Vagina (tissue), 2 donors: ENCODE results near the gene ZRANB1.

Experiments used
- POLR2A ChIP-seq, 2 donors: fragments of 450-650 bp; IDR thresholded peaks; one replicate each; pipeline ENCODE4 v1.6.1; 2017; ENCODE audit warnings: antibody characterized with exemption in 2 of 2, mild to moderate bottlenecking in 2 of 2, moderate library complexity in 2 of 2
- POLR2AphosphoS5 ChIP-seq, 2 donors: sonication (generic); formaldehyde crosslinking; IDR thresholded peaks; one replicate each; pipeline ENCODE4 v1.9.0; 2017; ENCODE audit warnings: antibody characterized with exemption in 2 of 2, mild to moderate bottlenecking in 2 of 2, low read depth in 1 of 2; ENCODE audit not compliant: insufficient read depth in 1 of 2
- TF ChIP-seq, protein P1 (sequence below), 3 experiments: fragments of 450-650 bp in 2 of 3; fragments of 200-600 bp in 1 of 3; sonication (generic) in 1 of 3; IDR thresholded peaks; one replicate each; pipeline ENCODE4 v1.5.1; 2017 to 2019; ENCODE audit warnings: antibody characterized with exemption in 3 of 3, mild to moderate bottlenecking in 2 of 3, moderate library complexity in 2 of 3

DNA sequence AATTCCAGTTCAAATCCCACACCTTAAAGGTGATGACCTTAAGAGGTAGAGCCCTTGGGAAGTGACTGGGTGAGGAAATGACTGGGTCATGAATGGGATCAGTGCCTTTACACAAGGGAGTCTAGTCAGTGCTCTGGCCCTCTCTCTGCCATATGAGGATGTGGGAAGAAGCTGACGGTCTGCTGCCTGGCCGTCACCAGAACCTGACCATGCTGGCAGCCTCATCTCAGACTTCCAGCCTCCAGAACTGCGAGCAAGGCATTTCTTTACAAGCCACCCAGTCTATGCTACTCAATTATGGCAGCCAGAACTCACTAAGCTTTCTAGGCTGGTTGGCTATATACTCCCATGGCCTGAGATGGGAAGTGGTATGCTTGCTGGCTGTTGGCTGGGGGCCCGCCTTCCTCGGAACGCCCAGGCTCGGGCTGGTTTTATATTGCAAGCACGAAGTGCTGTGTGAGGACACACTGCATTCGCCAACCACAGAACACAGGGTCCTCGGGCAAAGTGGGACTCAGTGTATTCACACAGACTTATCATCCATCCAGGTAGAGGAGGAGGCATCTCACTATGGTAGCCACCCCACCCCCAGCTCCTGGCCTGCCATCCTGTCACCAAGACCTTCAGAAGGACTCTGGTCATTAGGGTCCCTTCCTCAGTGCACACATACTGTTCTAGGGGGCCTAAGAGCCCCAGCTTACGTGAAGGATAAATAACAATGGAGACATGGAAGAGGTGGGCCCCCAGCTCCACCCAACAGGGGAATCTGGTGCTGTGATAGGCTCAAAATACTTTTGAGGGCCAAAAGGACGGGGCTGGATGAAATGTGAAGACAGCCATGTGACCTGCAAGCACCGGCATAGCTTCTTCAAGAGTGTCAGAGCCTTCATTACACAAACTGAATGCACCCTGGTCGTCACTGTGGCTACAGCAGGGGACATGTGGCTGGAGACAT, 49.0 kb downstream of the ZRANB1 start:
- TF ChIP-seq, protein P1, sequence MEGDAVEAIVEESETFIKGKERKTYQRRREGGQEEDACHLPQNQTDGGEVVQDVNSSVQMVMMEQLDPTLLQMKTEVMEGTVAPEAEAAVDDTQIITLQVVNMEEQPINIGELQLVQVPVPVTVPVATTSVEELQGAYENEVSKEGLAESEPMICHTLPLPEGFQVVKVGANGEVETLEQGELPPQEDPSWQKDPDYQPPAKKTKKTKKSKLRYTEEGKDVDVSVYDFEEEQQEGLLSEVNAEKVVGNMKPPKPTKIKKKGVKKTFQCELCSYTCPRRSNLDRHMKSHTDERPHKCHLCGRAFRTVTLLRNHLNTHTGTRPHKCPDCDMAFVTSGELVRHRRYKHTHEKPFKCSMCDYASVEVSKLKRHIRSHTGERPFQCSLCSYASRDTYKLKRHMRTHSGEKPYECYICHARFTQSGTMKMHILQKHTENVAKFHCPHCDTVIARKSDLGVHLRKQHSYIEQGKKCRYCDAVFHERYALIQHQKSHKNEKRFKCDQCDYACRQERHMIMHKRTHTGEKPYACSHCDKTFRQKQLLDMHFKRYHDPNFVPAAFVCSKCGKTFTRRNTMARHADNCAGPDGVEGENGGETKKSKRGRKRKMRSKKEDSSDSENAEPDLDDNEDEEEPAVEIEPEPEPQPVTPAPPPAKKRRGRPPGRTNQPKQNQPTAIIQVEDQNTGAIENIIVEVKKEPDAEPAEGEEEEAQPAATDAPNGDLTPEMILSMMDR (IDR thresholded peaks at IDR 0.05) = no peak
- TF ChIP-seq POLR2A (IDR thresholded peaks at IDR 0.05) (no peak), POLR2AphosphoS5 (IDR thresholded peaks at IDR 0.05; ENCODE audit: insufficient read depth in 1 of 2, low read depth in 1 of 2) (no peak)
